Erythroblast (primary cell): ENCODE data around the gene SSNA1.

ENCODE experiments used
- DNase-seq, 2 experiments: peaks; one replicate each; lab custom pipeline; 2025; lab: John Stamatoyannopoulos, UW
- GATA1 ChIP-seq: IDR thresholded peaks from 2 replicates; pipeline ENCODE4 v1.6.1; 2011; ENCODE audit warnings: low read depth, mild to moderate bottlenecking, control low read depth, low read length, moderate library complexity
- POLR2A ChIP-seq: IDR thresholded peaks from 2 replicates; pipeline ENCODE4 v1.6.1; 2011; ENCODE audit warnings: mild to moderate bottlenecking, low read length

SSNA1 gene

GRCh38 chr9:137200311-137201204 is 12.1 kb downstream of the SSNA1 start, which contains the start of gene TPRN:
TPRN (minus strand) TSS chr9:137200741; CDS start chr9:137200711, 30 bp downstream.
- TF ChIP-seq GATA1 (no peak), POLR2A (peak; percentile 90)

DNA sequence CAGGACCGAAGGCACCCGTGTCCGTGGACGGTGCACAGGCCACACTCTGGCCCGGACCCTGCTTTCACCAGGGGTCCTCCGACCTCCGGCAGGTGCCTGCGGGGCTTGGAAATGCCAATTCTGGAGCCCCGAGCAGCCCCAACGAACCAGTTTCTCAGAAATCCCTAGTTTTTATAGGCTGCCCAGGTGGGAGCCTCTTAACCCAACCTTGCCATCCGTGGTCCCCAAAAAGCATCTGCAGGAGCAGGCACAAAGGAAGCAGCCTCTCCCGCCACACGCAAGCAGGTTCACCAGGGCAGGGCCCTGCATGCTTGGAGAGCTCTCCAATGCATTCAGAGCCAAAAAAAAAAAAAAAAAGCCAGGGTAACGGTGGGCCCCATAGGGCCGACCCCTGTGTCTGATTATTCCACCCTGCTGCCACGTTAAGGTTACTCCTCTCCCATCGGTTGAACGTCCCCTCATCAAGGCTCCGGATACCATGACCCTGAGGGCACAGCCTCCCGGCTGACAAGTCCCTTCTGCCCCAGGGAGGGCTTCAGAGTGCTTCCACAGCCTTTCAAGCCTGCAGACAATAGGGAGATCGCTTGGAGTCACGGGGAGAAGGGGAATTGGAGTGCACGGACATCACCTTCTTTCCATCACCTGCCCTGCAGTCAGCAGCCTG is 12.9 kb downstream of the SSNA1 start:
- no peak for TF ChIP-seq GATA1
- TF ChIP-seq POLR2A = no peak
- no peak for DNase-seq

More at GRCh38 chr9:137200311-137201204, 12.1 kb downstream of the SSNA1 start, which contains the start of gene TPRN:
- peak; percentile 99 for DNase-seq

GRCh38 chr9:137202966-137203365 is 14.5 kb downstream of the SSNA1 start:
- DNase-seq = peak in 1 of 2 experiments; percentile 45
- no peak for TF ChIP-seq POLR2A
- no peak for TF ChIP-seq GATA1

GRCh38 chr9:137204731-137205125 is 16.3 kb downstream of the SSNA1 start:
- TF ChIP-seq POLR2A (no peak), GATA1 (no peak)
- no peak for DNase-seq

DNA sequence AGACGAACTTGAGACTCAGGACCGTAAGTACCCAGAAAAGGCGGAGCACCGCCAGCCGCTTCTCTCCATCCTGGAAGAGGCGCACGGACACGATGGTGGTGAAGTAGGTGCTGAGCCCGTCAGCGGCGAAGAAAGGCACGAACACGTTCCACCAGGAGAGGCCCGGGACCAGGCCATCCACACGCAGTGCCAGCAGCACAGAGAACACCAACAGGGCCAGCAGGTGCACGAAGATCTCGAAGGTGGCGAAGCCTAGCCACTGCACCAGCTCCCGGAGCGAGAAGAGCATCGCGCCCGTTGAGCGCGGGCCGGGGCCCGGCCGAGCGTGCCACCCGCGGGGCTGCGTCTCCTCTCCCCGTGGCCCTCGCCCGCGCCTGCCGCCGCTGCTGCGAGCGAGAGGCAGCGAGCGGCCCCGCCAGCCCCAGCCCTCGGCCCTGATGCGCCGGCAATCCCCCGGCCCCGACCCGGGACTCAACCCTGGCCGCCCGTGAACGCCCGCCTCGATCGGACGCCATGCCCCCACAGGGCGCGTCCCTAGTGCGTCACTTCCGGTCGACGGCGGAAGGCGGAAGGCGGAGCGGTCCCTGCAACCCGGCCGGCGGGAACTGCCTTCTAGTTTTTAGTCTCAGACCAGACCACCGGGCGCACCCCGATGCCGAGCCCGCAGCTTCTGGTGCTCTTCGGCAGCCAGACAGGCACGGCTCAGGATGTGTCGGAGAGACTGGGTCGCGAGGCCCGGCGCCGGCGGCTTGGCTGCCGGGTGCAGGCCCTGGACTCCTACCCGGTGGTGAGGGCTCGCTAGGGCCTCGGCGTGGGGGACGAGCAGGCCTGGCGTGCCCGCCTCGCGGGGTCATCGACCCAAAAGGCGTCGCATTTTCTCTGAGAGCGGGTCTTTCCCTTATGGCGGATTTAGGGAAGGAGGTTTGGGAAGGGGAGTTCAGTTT is 16.9 kb downstream of the SSNA1 start, which contains the start of the genes NDOR1 and TMEM203:
Gene NDOR1 (plus strand): TSS at position 575 of the 944 bp plus-strand sequence. CDS start 78 bp downstream, at position 653.
Gene TMEM203 (minus strand): TSS at position 523 of the 944 bp plus-strand sequence. CDS start 234 bp downstream, at position 289.
- TF ChIP-seq POLR2A (peak; percentile 87), GATA1 (no peak)
- peak; percentile 94 to 96 for DNase-seq

GRCh38 chr9:137206602-137207001 is 18.1 kb downstream of the SSNA1 start:
- DNase-seq = peak; percentile 64 to 80
- no peak for TF ChIP-seq POLR2A

DNA sequence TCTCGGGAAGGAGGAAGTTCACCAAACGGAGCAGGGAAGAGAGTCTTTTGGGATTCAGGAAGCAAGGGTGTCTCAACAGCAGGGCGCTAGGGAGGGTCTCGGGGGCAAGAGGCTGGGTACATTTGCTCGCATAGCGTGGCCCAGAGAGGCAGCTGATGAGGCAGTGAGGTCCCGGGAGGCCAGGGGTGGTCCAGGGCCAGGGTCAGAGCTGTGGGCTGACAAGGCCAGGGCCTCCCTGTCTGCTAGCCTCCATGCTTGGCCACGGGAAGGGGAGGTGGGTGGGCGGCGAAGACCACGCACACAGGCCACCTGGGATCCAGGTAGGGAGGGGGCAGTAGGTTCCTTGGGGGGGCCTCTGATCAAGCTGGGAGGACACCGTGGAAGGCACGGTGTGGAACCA is 23.1 kb downstream of the SSNA1 start:
- no peak for DNase-seq
- TF ChIP-seq POLR2A (no peak), GATA1 (no peak)

DNA sequence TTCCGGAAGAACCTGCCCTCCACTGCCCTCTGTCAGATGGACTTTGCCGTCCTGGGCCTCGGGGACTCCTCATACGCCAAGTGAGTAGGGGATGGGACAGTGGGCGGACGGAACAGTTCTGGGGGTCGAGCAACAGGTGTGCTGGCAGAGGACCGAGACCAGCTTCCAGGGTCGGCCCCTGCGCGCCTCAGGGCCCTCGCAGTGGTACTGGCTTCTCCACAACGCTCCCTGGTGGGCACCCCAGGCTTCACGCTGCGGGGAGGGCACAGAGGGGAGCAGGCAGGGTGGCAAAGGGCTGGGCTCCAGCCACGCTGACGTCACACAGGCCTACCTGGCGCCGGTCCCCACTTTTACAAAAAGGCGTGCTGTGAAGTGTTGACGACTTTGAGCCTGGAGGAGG is 24.0 kb downstream of the SSNA1 start:
- no peak for TF ChIP-seq GATA1
- TF ChIP-seq POLR2A = no peak
- no peak for DNase-seq

DNA sequence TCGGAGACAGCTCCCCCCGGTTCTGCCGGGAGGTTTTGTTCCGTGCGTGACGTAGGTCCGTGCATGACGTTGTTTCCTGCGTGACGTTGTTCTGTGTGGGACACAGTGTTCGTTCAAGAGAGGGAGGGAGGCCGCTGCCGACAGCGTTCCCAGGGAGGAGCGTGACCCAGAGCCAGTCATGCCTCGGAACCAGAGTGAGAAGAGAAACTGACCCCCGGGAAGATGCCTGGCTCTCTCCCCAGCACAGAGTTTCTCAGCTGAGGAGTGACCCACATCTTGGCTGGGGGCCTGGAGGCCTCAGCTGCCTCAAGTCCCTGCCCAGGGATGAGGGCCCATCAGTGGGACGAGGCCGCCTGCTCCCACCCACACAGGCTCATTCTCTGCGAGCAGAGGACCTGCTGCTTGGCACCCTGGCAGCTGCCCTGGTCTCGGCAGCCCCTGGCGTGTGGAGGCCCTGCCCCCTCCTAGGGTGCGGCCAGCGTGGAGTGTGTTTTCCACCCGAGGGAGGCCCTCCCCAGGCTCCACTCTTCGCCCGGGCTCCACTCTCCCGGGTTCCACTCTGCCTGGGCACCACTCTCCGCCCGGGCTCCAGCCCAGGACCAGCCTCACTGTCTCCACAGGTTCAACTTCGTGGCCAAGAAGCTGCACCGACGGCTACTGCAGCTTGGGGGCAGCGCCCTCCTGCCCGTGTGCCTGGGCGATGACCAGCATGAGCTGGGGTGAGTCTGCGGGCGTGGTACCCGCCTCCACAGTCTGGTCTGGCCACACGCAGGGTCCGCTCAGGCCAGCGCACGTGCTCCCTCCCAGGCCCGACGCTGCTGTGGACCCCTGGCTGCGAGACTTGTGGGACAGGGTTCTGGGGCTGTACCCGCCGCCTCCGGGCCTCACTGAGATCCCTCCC is 24.9 kb downstream of the SSNA1 start:
- TF ChIP-seq POLR2A (no peak), GATA1 (no peak)
- DNase-seq = peak in 1 of 2 experiments; percentile 38

DNA sequence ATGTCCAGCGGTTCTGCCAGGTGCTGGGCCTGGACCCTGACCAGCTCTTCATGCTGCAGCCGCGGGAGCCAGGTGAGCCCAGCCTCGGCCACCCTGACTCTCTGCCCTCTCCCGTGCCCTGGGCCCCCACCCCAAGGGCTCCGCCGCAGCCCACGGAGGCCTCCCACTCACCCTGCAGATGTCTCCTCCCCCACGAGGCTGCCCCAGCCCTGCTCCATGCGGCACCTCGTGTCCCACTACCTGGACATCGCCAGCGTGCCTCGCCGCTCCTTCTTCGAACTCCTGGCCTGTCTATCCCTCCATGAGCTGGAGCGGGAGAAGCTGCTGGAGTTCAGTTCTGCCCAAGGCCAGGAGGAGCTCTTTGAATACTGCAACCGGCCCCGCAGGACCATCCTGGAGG is 26.1 kb downstream of the SSNA1 start:
- TF ChIP-seq POLR2A (no peak), GATA1 (no peak)

DNA sequence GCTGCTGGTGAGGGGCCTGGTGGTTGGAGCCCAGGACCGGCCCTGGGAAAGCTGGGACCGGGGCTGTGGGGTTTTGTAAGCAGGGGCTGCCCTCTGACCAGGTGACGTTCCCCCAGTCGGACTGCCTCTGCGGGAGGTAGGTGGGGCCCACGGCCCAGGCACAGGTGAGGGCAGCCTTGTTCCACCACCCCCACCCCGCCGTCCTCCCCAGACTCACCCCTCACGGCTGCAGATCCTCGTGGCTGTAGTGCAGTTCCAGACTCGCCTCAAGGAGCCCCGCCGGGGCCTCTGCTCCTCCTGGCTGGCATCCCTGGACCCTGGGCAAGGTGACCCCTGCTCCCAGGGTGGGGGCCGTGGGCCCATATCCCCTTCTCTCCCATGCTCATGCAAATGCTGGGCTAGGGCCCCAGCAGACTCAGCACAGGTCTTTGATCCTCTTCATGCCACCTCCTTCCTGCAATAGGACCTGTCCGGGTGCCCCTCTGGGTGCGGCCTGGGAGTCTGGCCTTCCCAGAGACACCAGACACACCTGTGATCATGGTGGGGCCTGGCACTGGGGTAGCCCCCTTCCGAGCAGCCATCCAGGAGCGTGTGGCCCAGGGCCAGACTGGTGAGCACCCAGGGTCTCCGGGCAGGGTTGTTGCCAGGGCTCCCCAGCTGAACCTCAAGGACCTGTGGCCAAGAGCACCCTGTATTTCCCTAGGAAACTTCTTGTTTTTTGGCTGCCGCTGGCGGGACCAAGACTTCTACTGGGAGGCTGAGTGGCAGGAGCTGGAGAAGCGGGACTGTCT is 26.9 kb downstream of the SSNA1 start:
- TF ChIP-seq POLR2A = no peak
- no peak for TF ChIP-seq GATA1
- no peak for DNase-seq

More for the DNA sequence above, 26.1 kb downstream of the SSNA1 start:
- DNase-seq = no peak
